GM23338 (cell line): ENCODE data around the gene GUCY1A1. TPM values are rescaled to one million over a fixed set of nuclear protein-coding genes. Genes with fewer than 3 reads are reported as not detected.

ENCODE experiments used
- ATAC-seq: fragments of 200-7000 bp; cut with Tn5 transposase; 3 replicates; pipeline ENCODE4 v1.9.1; 2020
- DNase-seq: peaks from one replicate; pipeline ENCODE4 v3.0.0-alpha.2; 2015; ENCODE audit warnings: low spot score
- H2AFZ ChIP-seq: fragments of 200-600 bp; sonication (generic); 2 replicates; pipeline ENCODE4 v1.8.0; 2016; ENCODE audit warnings: antibody characterized with exemption, mild to moderate bottlenecking, moderate library complexity
- H3F3A ChIP-seq: fragments of 200-600 bp; sonication (generic); replicated peaks from 2 replicates; pipeline ENCODE4 v1.8.0; 2017; ENCODE audit warnings: antibody characterized with exemption, mixed run types, low read depth
- H3K27ac ChIP-seq: fragments of 200-600 bp; sonication (generic); 2 replicates; pipeline ENCODE4 v1.6.1; 2016; ENCODE audit warnings: low read depth
- H3K27me3 ChIP-seq: fragments of 200-600 bp; sonication (generic); 2 replicates; pipeline ENCODE4 v1.8.0; 2016; ENCODE audit warnings: mild to moderate bottlenecking, mixed run types, moderate library complexity; ENCODE audit not compliant: insufficient read depth
- H3K36me3 ChIP-seq: fragments of 200-600 bp; sonication (generic); 2 replicates; pipeline ENCODE4 v1.8.0; 2016; ENCODE audit warnings: mild to moderate bottlenecking; ENCODE audit not compliant: insufficient read depth
- H3K4me1 ChIP-seq: fragments of 200-600 bp; sonication (generic); 2 replicates; pipeline ENCODE4 v1.8.0; 2016; ENCODE audit warnings: mild to moderate bottlenecking, moderate library complexity; ENCODE audit not compliant: insufficient read depth
- H3K4me2 ChIP-seq: fragments of 200-600 bp; sonication (generic); 2 replicates; pipeline ENCODE4 v1.7.1; 2017; ENCODE audit warnings: mixed run types
- H3K4me3 ChIP-seq: fragments of 200-600 bp; sonication (generic); 2 replicates; pipeline ENCODE4 v1.6.1; 2016; ENCODE audit warnings: mixed run types
- H3K79me2 ChIP-seq: fragments of 200-600 bp; sonication (generic); replicated peaks from 2 replicates; pipeline ENCODE4 v1.8.0; 2017; ENCODE audit warnings: mild to moderate bottlenecking; ENCODE audit not compliant: insufficient read depth
- H3K9me2 ChIP-seq: fragments of 200-600 bp; sonication (generic); 2 replicates; pipeline ENCODE4 v1.8.0; 2017; ENCODE audit not compliant: insufficient read depth
- H4K20me1 ChIP-seq: fragments of 200-600 bp; sonication (generic); replicated peaks from 2 replicates; pipeline ENCODE4 v1.8.0; 2017; ENCODE audit warnings: mild to moderate bottlenecking; ENCODE audit not compliant: insufficient read depth
- H3K27ac Mint-ChIP-seq: 2 replicates; pipeline ENCODE4 v1.8.0; 2020; ENCODE audit warnings: inconsistent platforms, mild to moderate bottlenecking, moderate library complexity, mixed read lengths
- H3K27me3 Mint-ChIP-seq: 3 replicates; pipeline ENCODE4 v1.8.0; 2022; ENCODE audit warnings: low read depth, mild to moderate bottlenecking, moderate library complexity, mixed read lengths, inconsistent platforms; ENCODE audit not compliant: insufficient read depth, poor library complexity
- H3K36me3 Mint-ChIP-seq: 3 replicates; pipeline ENCODE4 v1.8.0; 2021; ENCODE audit warnings: low read depth, mild to moderate bottlenecking, inconsistent platforms, moderate library complexity, mixed read lengths
- H3K4me1 Mint-ChIP-seq: 3 replicates; pipeline ENCODE4 v1.8.0; 2020; ENCODE audit warnings: mild to moderate bottlenecking, inconsistent platforms, mixed read lengths
- H3K4me3 Mint-ChIP-seq: 3 replicates; pipeline ENCODE4 v1.8.0; 2021; ENCODE audit warnings: moderate library complexity, mild to moderate bottlenecking, inconsistent platforms, mixed read lengths
- H3K9me3 Mint-ChIP-seq: 3 replicates; pipeline ENCODE4 v1.8.0; 2020; ENCODE audit warnings: moderate library complexity, mild to moderate bottlenecking, inconsistent platforms, mixed read lengths
- CREB1 ChIP-seq: fragments of 250-450 bp; sonication (Bioruptor Pico); IDR thresholded peaks from 2 replicates; pipeline ENCODE4 v1.5.0; 2020; ENCODE audit warnings: low read depth, mild to moderate bottlenecking, moderate library complexity
- CTCF ChIP-seq, 2 experiments: fragments of 200-600 bp in 1 of 2; sonication (generic) in 1 of 2; conservative IDR thresholded peaks; 2 replicates each; pipeline versions ENCODE4 v1.5.1 to v1.6.1; 2016 to 2017; ENCODE audit warnings: antibody characterized with exemption in 2 of 2, low read depth in 2 of 2, mild to moderate bottlenecking in 2 of 2, moderate library complexity in 1 of 2
- EZH2 ChIP-seq: fragments of 200-600 bp; sonication (generic); IDR thresholded peaks from one replicate; pipeline ENCODE4 v1.8.0; 2017; ENCODE audit warnings: antibody characterized with exemption, mild to moderate bottlenecking, low read depth; ENCODE audit not compliant: unreplicated experiment
- EZH2phosphoT487 ChIP-seq: fragments of 200-600 bp; sonication (generic); IDR thresholded peaks from one replicate; pipeline ENCODE4 v1.8.1; 2018; ENCODE audit warnings: antibody characterized with exemption; ENCODE audit not compliant: unreplicated experiment
- JUNB ChIP-seq: IDR thresholded peaks from one replicate; pipeline ENCODE4 v1.6.1; 2016; ENCODE audit warnings: antibody characterized with exemption; ENCODE audit not compliant: unreplicated experiment
- NANOG ChIP-seq: IDR thresholded peaks from 2 replicates; pipeline ENCODE4 v1.6.1; 2016; ENCODE audit warnings: antibody characterized with exemption, borderline replicate concordance
- POLR2AphosphoS5 ChIP-seq: IDR thresholded peaks from 2 replicates; pipeline ENCODE4 v1.6.1; 2016; ENCODE audit warnings: antibody characterized with exemption, low read depth
- REST ChIP-seq: IDR thresholded peaks from one replicate; pipeline ENCODE4 v1.6.1; 2018; ENCODE audit warnings: antibody characterized with exemption; ENCODE audit not compliant: unreplicated experiment
- ZNF114 ChIP-seq: fragments of 250-450 bp; sonication (Bioruptor Pico); IDR thresholded peaks from 2 replicates; pipeline ENCODE4 v1.5.0; 2020; ENCODE audit warnings: mild to moderate bottlenecking, moderate library complexity
- ZNF462 ChIP-seq: fragments of 250-450 bp; sonication (Bioruptor Pico); IDR thresholded peaks from 2 replicates; pipeline ENCODE4 v1.5.0; 2020; ENCODE audit warnings: mild to moderate bottlenecking, moderate library complexity
- polyA plus RNA-seq: library from polyadenylated mRNA; unstranded; fragments of >200 nt; fragmentation: Nextera tagmentation; extraction: Ambion mirVana; gene quantifications from 2 replicates; pipeline ENCODE4 v1.2.1, GENCODE V29; 2016
- total RNA-seq: library from RNA; depleted of rRNA; stranded (reverse); fragments of >200 nt; shearing (Covaris generic); gene quantifications from 2 replicates; pipeline ENCODE4 v1.2.3, GENCODE V29; 2014

The GUCY1A1 gene
- total and polyA plus RNA-seq, 2 experiments from 2014 or later, result not detected

GRCh38 chr4:155705664-155706063 lies 39.0 kb downstream of the GUCY1A1 start (continued):
- TF ChIP-seq REST, result no peak
- TF ChIP-seq EZH2phosphoT487, result no peak
- TF ChIP-seq JUNB, result no peak
- TF ChIP-seq EZH2, result no peak
- TF ChIP-seq NANOG, result no peak

GRCh38 chr4:155706147-155706546 lies 39.5 kb downstream of the GUCY1A1 start:
- Histone ChIP-seq H3K4me3 (no peak overlapping the region), H3K4me1 (no peaks in the 10 kb centered on the region)
- H3K27ac Mint-ChIP-seq, result no peak overlapping the region
- no peak for TF ChIP-seq JUNB
- no peak for TF ChIP-seq REST
- no peak for TF ChIP-seq CTCF (conservative IDR thresholded peaks at IDR 0.05; ENCODE audit: low read depth in 2 of 2)
- no peak for TF ChIP-seq NANOG
- no peak for TF ChIP-seq EZH2phosphoT487
- no peak for TF ChIP-seq POLR2AphosphoS5
- no peak for TF ChIP-seq ZNF114
- no peak for TF ChIP-seq ZNF462
- TF ChIP-seq CREB1 (CRISPR knock-in tag), result no peak

More at GRCh38 chr4:155706147-155706546, 39.5 kb downstream of the GUCY1A1 start:
- no peaks in the 10 kb centered on the region for H3K36me3 Mint-ChIP-seq
- H3K27ac ChIP-seq, result no peak overlapping the region
- no peaks in the 10 kb centered on the region for H3K27me3 ChIP-seq
- no peaks in the 10 kb centered on the region for H3K36me3 ChIP-seq
- no peaks in the 10 kb centered on the region for H3K9me3 Mint-ChIP-seq
- DNase-seq (no peak), ATAC-seq (no peak)
- H2AFZ ChIP-seq, result 0 out of 2 replicates have a peak overlapping the region, but pooled peaks have one; percentile 65
- H3F3A ChIP-seq, result no peaks in the 10 kb centered on the region
- no peaks in the 10 kb centered on the region for H3K9me2 ChIP-seq
- no peaks in the 10 kb centered on the region for H3K79me2 ChIP-seq
- no peak overlapping the region for H3K4me3 Mint-ChIP-seq
- peaks cover 8% of the 10 kb centered on the region for H3K4me1 Mint-ChIP-seq
- H3K27me3 Mint-ChIP-seq, result no peaks in the 10 kb centered on the region
- no peaks in the 10 kb centered on the region for H4K20me1 ChIP-seq
- no peak overlapping the region for H3K4me2 ChIP-seq
